Vagina (tissue), 2 donors: Measurements from ENCODE around the gene BRIP1.
A peak's percentile ranks its signal among the peaks of the same experiment; 100 is the strongest.

Experiments used
- POLR2A ChIP-seq, 2 donors: fragments of 450-650 bp; IDR thresholded peaks; one replicate each; pipeline ENCODE4 v1.6.1; 2017; ENCODE audit warnings: antibody characterized with exemption in 2 of 2, mild to moderate bottlenecking in 2 of 2, moderate library complexity in 2 of 2
- TF ChIP-seq, protein P1 (sequence below), 3 experiments: fragments of 450-650 bp in 2 of 3; fragments of 200-600 bp in 1 of 3; sonication (generic) in 1 of 3; IDR thresholded peaks; one replicate each; pipeline ENCODE4 v1.5.1; 2017 to 2019; ENCODE audit warnings: antibody characterized with exemption in 3 of 3, mild to moderate bottlenecking in 2 of 3, moderate library complexity in 2 of 3

DNA sequence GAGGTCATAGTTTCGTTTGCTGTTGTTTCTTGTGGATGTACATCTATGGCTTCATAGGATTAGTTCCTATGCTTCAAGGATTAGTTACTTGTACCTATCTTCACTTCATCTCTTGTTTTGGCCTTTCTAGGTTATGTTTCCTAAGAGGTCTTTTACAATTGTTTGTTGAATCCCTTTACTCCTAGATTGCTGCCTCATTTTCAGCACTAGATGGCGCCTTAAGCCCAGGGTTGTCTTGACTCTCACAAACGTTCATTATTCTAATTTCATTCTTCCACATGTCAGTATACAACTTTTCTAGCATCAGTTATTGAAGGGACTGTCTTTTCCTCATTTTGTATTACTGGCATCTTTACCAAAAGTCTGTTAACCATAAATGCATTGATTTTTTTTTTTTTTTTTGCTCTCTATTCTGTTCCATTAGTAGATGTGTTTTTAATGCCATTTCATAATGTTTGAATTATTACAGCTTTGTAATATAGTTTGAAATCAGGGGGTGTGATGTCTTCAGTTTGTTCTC lies 227.4 kb downstream of the BRIP1 start:
- TF ChIP-seq, protein P1, sequence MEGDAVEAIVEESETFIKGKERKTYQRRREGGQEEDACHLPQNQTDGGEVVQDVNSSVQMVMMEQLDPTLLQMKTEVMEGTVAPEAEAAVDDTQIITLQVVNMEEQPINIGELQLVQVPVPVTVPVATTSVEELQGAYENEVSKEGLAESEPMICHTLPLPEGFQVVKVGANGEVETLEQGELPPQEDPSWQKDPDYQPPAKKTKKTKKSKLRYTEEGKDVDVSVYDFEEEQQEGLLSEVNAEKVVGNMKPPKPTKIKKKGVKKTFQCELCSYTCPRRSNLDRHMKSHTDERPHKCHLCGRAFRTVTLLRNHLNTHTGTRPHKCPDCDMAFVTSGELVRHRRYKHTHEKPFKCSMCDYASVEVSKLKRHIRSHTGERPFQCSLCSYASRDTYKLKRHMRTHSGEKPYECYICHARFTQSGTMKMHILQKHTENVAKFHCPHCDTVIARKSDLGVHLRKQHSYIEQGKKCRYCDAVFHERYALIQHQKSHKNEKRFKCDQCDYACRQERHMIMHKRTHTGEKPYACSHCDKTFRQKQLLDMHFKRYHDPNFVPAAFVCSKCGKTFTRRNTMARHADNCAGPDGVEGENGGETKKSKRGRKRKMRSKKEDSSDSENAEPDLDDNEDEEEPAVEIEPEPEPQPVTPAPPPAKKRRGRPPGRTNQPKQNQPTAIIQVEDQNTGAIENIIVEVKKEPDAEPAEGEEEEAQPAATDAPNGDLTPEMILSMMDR (IDR thresholded peaks at IDR 0.05) = peak in 1 of 3 experiments; percentile 11
- no peak for TF ChIP-seq POLR2A (IDR thresholded peaks at IDR 0.05)
